Liver (tissue), 9 donors: ENCODE data around the gene ARIH2. TPM values are rescaled to one million over a fixed set of nuclear protein-coding genes. Genes with fewer than 3 reads are reported as not detected.

Source experiments
- DNase-seq: peaks from one replicate; pipeline ENCODE4 v3.0.0-alpha.2; 2017; ENCODE audit warnings: low spot score
- H3K27ac ChIP-seq, 2 donors: one replicate each; pipeline ENCODE4 v1.7.0; 2013; ENCODE audit warnings: inconsistent platforms in 2 of 2, low read length in 2 of 2, control low read depth in 1 of 2, low read depth in 1 of 2, mild to moderate bottlenecking in 1 of 2
- H3K27me3 ChIP-seq, 4 donors: one replicate each; pipeline versions ENCODE4 v1.6.1 to v1.7.0; 2013; ENCODE audit warnings: low read length in 3 of 4, inconsistent platforms in 1 of 4, mild to moderate bottlenecking in 1 of 4, moderate library complexity in 1 of 4; ENCODE audit not compliant: control insufficient read depth in 4 of 4, insufficient read depth in 4 of 4
- H3K36me3 ChIP-seq, 4 donors: one replicate each; pipeline versions ENCODE4 v1.6.1 to v1.7.0; 2013; ENCODE audit warnings: low read length in 3 of 4, mild to moderate bottlenecking in 3 of 4, low read depth in 1 of 4, moderate library complexity in 1 of 4; ENCODE audit not compliant: control insufficient read depth in 4 of 4, insufficient read depth in 3 of 4
- H3K4me1 ChIP-seq, 4 donors: one replicate each; pipeline versions ENCODE4 v1.6.1 to v1.7.0; 2013; ENCODE audit warnings: low read length in 3 of 4, mild to moderate bottlenecking in 3 of 4, moderate library complexity in 1 of 4; ENCODE audit not compliant: control insufficient read depth in 4 of 4, insufficient read depth in 4 of 4
- H3K4me3 ChIP-seq, 3 donors: one replicate each; pipeline versions ENCODE4 v1.6.1 to v1.7.0; 2013; ENCODE audit warnings: low read length in 3 of 3, control low read depth in 1 of 3, low read depth in 1 of 3, mild to moderate bottlenecking in 1 of 3
- H3K9ac ChIP-seq, 2 donors: one replicate each; pipeline ENCODE4 v1.7.0; 2013; ENCODE audit warnings: low read length in 2 of 2, mild to moderate bottlenecking in 2 of 2, moderate library complexity in 2 of 2, control low read depth in 1 of 2, low read depth in 1 of 2
- H3K9me3 ChIP-seq, 4 donors: one replicate each; pipeline versions ENCODE4 v1.6.1 to v1.7.0; 2013; ENCODE audit warnings: low read length in 3 of 4; ENCODE audit not compliant: control insufficient read depth in 4 of 4
- EGR1 ChIP-seq, 2 donors: IDR thresholded peaks; 2 replicates each; pipeline ENCODE4 v1.6.1; 2016 to 2018; ENCODE audit warnings: antibody characterized with exemption in 2 of 2, low read depth in 2 of 2
- FOXA1 ChIP-seq: IDR thresholded peaks from 2 replicates; pipeline ENCODE4 v1.6.1; 2016; ENCODE audit warnings: antibody characterized with exemption
- HNF4A ChIP-seq, 2 donors: conservative IDR thresholded peaks; 2 replicates each; pipeline ENCODE4 v1.6.1; 2016; ENCODE audit warnings: antibody characterized with exemption in 2 of 2, mild to moderate bottlenecking in 2 of 2
- HNF4G ChIP-seq: IDR thresholded peaks from 2 replicates; pipeline ENCODE4 v1.6.1; 2016; ENCODE audit warnings: antibody characterized with exemption
- JUND ChIP-seq, 2 donors: IDR thresholded peaks; 2 replicates each; pipeline ENCODE4 v1.6.1; 2016; ENCODE audit warnings: antibody characterized with exemption in 2 of 2
- NR2F2 ChIP-seq: IDR thresholded peaks from 2 replicates; pipeline ENCODE4 v1.6.1; 2016; ENCODE audit warnings: antibody characterized with exemption
- RAD21 ChIP-seq, 2 donors: IDR thresholded peaks; 2 replicates each; pipeline ENCODE4 v1.6.1; 2016; ENCODE audit warnings: antibody characterized with exemption in 2 of 2, mild to moderate bottlenecking in 2 of 2
- RXRA ChIP-seq, 2 donors: IDR thresholded peaks; 2 replicates each; pipeline ENCODE4 v1.6.1; 2017 to 2018; ENCODE audit warnings: antibody characterized with exemption in 2 of 2, mild to moderate bottlenecking in 1 of 2
- SP1 ChIP-seq: IDR thresholded peaks from 2 replicates; pipeline ENCODE4 v1.6.1; 2018; ENCODE audit warnings: antibody characterized with exemption, mild to moderate bottlenecking
- TAF1 ChIP-seq: conservative IDR thresholded peaks from 2 replicates; pipeline ENCODE4 v1.6.1; 2016; ENCODE audit warnings: antibody characterized with exemption, mild to moderate bottlenecking
- YY1 ChIP-seq: IDR thresholded peaks from 2 replicates; pipeline ENCODE4 v1.6.1; 2016; ENCODE audit warnings: antibody characterized with exemption, mild to moderate bottlenecking
- WGBS: extraction: QIAGEN DNeasy Blood & Tissue Kit; methylation state at CpG from one replicate; pipeline ENCODE4 v1.1.7; 2013; 5-methylcytosine and 5-hydroxymethylcytosine counted together
- polyA plus RNA-seq, 2 donors: library from polyadenylated mRNA; stranded (reverse) in 1 of 2; unstranded in 1 of 2; fragments of 200-250 nt in 1 of 2; fragments of >200 nt in 1 of 2; fragmentation: Nextera tagmentation in 1 of 2; extraction: Ambion mirVana in 1 of 2; gene quantifications; one replicate each; pipeline versions ENCODE4 v1.2.1 to v1.2.3, GENCODE V29; 2013 to 2015
- total RNA-seq, 2 donors: library from RNA; depleted of rRNA; stranded (reverse); fragments of >200 nt; gene quantifications; one replicate each; pipeline ENCODE4 v1.2.3, GENCODE V29; 2014
- TF ChIP-seq, protein P1 (sequence below): IDR thresholded peaks from 2 replicates; pipeline ENCODE4 v1.6.1; 2016; ENCODE audit warnings: antibody characterized with exemption
- TF ChIP-seq, protein P2 (sequence below): fragments of 150-350 bp; IDR thresholded peaks from 2 replicates; pipeline ENCODE4 v1.5.1; 2017; ENCODE audit warnings: improper control_type of control experiment, low read depth, low read length; ENCODE audit not compliant: missing input control
- TF ChIP-seq, protein P3 (sequence below): IDR thresholded peaks from 2 replicates; pipeline ENCODE4 v1.6.1; 2016; ENCODE audit warnings: antibody characterized with exemption, mild to moderate bottlenecking
- donor health status: healthy.
- donor health status: healthy.
- donor health status: healthy.
- donor health status: healthy.
- donor health status: healthy.

Gene ARIH2
- total and polyA plus RNA-seq, 4 donors = 24.8 to 63.5 (median 31.0) TPM

DNA sequence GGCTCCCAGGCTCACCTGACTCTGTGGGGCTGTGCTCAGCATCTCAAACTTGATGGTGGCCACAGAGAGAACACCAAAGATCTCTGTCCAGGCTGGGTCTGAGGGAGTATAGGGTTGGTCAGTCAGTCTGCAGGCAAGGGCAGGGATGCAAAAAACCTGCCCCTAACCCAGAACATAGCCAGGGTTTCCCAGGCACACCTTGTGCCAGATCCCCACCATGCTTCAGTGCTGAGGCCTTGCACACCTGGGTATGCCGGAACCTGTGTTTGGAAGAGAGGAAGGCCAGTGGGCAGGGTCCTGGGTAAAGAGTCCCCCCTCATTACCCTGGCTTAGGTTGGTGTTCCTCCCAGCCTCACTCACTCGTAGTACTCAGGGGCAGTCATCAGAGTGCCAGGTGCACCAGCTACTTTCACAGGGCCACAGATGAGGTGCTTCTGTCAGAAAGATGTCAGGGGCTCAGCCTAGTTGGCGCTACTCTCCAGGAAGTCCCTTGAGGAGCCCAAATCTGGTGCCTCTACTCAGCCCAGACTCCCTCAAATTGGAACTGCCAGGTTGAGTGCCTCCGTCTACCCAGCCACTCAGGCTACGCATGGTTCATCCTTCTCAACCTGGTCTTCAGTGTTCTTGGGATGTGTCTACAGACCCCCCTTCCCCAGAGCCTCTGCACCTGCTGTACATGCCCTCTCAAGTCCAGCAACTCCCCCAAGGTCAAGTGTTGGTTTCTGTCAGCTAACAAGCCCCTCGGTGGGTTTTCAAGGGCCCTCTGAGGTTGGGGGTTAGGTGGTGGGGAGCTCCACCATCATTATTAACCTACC, 98.0 kb downstream of the ARIH2 start:
- H3K9ac ChIP-seq = no peak overlapping the region
- DNase-seq = no peak
- peaks cover 9 to 35% (median 26%) of the 10 kb centered on the region in 4 donors for H3K4me1 ChIP-seq
- H3K27ac ChIP-seq = no peak overlapping the region
- H3K9me3 ChIP-seq = no peaks in the 10 kb centered on the region
- H3K36me3 ChIP-seq = peaks cover 8 to 41% (median 15%) of the 10 kb centered on the region in 4 donors
- TF ChIP-seq FOXA1 (no peak), NR2F2 (no peak), JUND (IDR thresholded peaks at IDR 0.05) (no peak), YY1 (no peak), HNF4G (no peak), EGR1 (IDR thresholded peaks at IDR 0.05; ENCODE audit: low read depth in 2 of 2) (no peak), TAF1 (no peak), SP1 (no peak), HNF4A (conservative IDR thresholded peaks at IDR 0.05) (no peak), RXRA (IDR thresholded peaks at IDR 0.05) (no peak), RAD21 (IDR thresholded peaks at IDR 0.05) (no peak)
- TF ChIP-seq, protein P1, sequence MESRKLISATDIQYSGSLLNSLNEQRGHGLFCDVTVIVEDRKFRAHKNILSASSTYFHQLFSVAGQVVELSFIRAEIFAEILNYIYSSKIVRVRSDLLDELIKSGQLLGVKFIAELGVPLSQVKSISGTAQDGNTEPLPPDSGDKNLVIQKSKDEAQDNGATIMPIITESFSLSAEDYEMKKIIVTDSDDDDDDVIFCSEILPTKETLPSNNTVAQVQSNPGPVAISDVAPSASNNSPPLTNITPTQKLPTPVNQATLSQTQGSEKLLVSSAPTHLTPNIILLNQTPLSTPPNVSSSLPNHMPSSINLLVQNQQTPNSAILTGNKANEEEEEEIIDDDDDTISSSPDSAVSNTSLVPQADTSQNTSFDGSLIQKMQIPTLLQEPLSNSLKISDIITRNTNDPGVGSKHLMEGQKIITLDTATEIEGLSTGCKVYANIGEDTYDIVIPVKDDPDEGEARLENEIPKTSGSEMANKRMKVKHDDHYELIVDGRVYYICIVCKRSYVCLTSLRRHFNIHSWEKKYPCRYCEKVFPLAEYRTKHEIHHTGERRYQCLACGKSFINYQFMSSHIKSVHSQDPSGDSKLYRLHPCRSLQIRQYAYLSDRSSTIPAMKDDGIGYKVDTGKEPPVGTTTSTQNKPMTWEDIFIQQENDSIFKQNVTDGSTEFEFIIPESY = no peak
- TF ChIP-seq, protein P2, sequence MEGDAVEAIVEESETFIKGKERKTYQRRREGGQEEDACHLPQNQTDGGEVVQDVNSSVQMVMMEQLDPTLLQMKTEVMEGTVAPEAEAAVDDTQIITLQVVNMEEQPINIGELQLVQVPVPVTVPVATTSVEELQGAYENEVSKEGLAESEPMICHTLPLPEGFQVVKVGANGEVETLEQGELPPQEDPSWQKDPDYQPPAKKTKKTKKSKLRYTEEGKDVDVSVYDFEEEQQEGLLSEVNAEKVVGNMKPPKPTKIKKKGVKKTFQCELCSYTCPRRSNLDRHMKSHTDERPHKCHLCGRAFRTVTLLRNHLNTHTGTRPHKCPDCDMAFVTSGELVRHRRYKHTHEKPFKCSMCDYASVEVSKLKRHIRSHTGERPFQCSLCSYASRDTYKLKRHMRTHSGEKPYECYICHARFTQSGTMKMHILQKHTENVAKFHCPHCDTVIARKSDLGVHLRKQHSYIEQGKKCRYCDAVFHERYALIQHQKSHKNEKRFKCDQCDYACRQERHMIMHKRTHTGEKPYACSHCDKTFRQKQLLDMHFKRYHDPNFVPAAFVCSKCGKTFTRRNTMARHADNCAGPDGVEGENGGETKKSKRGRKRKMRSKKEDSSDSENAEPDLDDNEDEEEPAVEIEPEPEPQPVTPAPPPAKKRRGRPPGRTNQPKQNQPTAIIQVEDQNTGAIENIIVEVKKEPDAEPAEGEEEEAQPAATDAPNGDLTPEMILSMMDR = no peak
- TF ChIP-seq, protein P3, sequence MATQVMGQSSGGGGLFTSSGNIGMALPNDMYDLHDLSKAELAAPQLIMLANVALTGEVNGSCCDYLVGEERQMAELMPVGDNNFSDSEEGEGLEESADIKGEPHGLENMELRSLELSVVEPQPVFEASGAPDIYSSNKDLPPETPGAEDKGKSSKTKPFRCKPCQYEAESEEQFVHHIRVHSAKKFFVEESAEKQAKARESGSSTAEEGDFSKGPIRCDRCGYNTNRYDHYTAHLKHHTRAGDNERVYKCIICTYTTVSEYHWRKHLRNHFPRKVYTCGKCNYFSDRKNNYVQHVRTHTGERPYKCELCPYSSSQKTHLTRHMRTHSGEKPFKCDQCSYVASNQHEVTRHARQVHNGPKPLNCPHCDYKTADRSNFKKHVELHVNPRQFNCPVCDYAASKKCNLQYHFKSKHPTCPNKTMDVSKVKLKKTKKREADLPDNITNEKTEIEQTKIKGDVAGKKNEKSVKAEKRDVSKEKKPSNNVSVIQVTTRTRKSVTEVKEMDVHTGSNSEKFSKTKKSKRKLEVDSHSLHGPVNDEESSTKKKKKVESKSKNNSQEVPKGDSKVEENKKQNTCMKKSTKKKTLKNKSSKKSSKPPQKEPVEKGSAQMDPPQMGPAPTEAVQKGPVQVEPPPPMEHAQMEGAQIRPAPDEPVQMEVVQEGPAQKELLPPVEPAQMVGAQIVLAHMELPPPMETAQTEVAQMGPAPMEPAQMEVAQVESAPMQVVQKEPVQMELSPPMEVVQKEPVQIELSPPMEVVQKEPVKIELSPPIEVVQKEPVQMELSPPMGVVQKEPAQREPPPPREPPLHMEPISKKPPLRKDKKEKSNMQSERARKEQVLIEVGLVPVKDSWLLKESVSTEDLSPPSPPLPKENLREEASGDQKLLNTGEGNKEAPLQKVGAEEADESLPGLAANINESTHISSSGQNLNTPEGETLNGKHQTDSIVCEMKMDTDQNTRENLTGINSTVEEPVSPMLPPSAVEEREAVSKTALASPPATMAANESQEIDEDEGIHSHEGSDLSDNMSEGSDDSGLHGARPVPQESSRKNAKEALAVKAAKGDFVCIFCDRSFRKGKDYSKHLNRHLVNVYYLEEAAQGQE = no peak
- WGBS = 93% methylated on average over 6 of the region's 6 CpGs
- no peaks in the 10 kb centered on the region for H3K27me3 ChIP-seq
- H3K4me3 ChIP-seq = no peak overlapping the region
